ENCODE results near the gene WDR86.

Gene WDR86

DNA sequence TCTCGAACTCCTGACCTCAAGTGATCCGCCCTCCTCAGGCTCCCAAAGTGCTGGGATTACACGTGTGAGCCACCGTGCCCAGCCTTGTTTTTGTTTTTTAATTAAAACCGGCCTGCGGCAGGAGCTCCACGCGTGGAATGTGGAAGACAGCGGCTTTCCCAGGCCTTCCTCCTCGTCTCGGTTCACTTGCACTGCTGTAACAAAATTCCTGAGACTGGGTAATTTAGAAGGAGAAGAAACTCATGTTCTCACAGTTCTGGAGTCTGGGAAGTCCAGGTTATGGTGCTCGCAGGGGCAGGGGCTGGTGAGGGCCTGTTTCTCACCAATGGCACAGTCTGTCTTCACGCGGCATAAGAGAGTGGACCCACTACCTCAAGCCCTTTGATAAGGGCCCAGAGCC lies 44.5 kb upstream of the WDR86 start:
- H3F3A ChIP-seq (ENCODE audit: insufficient read depth, low read length), result no peaks in the 10 kb centered on the region
- no peaks in the 10 kb centered on the region for H3K36me3 ChIP-seq (ENCODE audit: insufficient read depth, low read length)
- H3K9ac ChIP-seq (ENCODE audit: low read length), result no peak overlapping the region
- 0 out of 2 replicates have a peak, but pooled peaks cover 4% of the 10 kb centered on the region for H3K9me3 ChIP-seq (ENCODE audit: low read length)
- no peak overlapping the region for H3K4me2 ChIP-seq (ENCODE audit: low read length)
- H3K4me3 ChIP-seq (ENCODE audit: low read depth, low read length, poor library complexity, severe bottlenecking), result no peak overlapping the region
- H3K27me3 ChIP-seq (ENCODE audit: insufficient read depth, low read length), result peaks cover 20% of the 10 kb centered on the region; the same call in 1 of the 2 replicates
- H3K4me1 ChIP-seq (ENCODE audit: insufficient read depth, low read length, severe bottlenecking), result no peaks in the 10 kb centered on the region
- H3K9me2 ChIP-seq (ENCODE audit: low read depth, low read length), result no peaks in the 10 kb centered on the region
- H4K20me1 ChIP-seq (ENCODE audit: insufficient read depth, low read length), result no peaks in the 10 kb centered on the region
- H3K27ac ChIP-seq (ENCODE audit: low read depth, low read length, poor library complexity, severe bottlenecking), result no peak overlapping the region
- TF ChIP-seq, protein P1, sequence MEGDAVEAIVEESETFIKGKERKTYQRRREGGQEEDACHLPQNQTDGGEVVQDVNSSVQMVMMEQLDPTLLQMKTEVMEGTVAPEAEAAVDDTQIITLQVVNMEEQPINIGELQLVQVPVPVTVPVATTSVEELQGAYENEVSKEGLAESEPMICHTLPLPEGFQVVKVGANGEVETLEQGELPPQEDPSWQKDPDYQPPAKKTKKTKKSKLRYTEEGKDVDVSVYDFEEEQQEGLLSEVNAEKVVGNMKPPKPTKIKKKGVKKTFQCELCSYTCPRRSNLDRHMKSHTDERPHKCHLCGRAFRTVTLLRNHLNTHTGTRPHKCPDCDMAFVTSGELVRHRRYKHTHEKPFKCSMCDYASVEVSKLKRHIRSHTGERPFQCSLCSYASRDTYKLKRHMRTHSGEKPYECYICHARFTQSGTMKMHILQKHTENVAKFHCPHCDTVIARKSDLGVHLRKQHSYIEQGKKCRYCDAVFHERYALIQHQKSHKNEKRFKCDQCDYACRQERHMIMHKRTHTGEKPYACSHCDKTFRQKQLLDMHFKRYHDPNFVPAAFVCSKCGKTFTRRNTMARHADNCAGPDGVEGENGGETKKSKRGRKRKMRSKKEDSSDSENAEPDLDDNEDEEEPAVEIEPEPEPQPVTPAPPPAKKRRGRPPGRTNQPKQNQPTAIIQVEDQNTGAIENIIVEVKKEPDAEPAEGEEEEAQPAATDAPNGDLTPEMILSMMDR (IDR thresholded peaks at IDR 0.05; ENCODE audit: low read length), result no peak
- TF ChIP-seq EZH2 (IDR thresholded peaks at IDR 0.05; ENCODE audit: borderline replicate concordance, low read length), result no peak
- H2AFZ ChIP-seq (ENCODE audit: low read length), result no peak overlapping the region
- no peaks in the 10 kb centered on the region for H3K79me2 ChIP-seq (ENCODE audit: insufficient read depth, low read length)

DNA sequence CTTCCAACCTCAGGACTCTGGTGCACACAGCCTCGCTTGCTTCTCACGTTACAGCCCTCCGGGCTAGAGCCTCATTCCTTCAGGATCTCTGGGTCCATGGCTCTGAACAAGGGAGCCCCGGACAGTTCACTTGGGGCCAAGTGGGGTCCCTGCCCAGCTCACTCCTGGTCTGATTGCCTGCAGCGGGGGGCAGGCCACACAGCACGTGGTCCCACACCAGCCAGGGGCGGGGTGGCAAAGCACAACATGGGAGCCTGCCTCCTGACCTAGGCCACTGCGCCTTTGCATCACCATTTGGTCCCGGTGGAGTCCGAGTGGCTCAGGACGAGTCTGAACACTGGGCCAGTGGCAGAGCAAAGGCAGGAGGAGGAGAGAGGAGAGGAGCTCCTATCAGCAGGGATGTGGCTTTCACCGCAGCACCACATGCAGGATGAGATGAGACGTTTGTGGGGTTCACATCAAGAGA lies 43.5 kb upstream of the WDR86 start:
- Histone ChIP-seq H3K27ac (ENCODE audit: low read depth, low read length, poor library complexity, severe bottlenecking) (no peak overlapping the region), H3K9me2 (ENCODE audit: low read depth, low read length) (no peaks in the 10 kb centered on the region), H3K79me2 (ENCODE audit: insufficient read depth, low read length) (no peaks in the 10 kb centered on the region), H3K4me1 (ENCODE audit: insufficient read depth, low read length, severe bottlenecking) (peaks cover 3% of the 10 kb centered on the region), H4K20me1 (ENCODE audit: insufficient read depth, low read length) (no peaks in the 10 kb centered on the region), H3K36me3 (ENCODE audit: insufficient read depth, low read length) (no peaks in the 10 kb centered on the region), H3K27me3 (ENCODE audit: insufficient read depth, low read length) (peaks cover 22% of the 10 kb centered on the region; the same call in 1 of the 2 replicates), H3K4me2 (ENCODE audit: low read length) (no peak overlapping the region), H3K9me3 (ENCODE audit: low read length) (0 out of 2 replicates have a peak, but pooled peaks cover 4% of the 10 kb centered on the region), H3F3A (ENCODE audit: insufficient read depth, low read length) (no peaks in the 10 kb centered on the region), H3K4me3 (ENCODE audit: low read depth, low read length, poor library complexity, severe bottlenecking) (no peak overlapping the region), H2AFZ (ENCODE audit: low read length) (no peak overlapping the region), H3K9ac (ENCODE audit: low read length) (no peak overlapping the region)
- no peak for TF ChIP-seq EZH2 (IDR thresholded peaks at IDR 0.05; ENCODE audit: borderline replicate concordance, low read length)
- TF ChIP-seq, protein P1 (IDR thresholded peaks at IDR 0.05; ENCODE audit: low read length), result no peak

DNA sequence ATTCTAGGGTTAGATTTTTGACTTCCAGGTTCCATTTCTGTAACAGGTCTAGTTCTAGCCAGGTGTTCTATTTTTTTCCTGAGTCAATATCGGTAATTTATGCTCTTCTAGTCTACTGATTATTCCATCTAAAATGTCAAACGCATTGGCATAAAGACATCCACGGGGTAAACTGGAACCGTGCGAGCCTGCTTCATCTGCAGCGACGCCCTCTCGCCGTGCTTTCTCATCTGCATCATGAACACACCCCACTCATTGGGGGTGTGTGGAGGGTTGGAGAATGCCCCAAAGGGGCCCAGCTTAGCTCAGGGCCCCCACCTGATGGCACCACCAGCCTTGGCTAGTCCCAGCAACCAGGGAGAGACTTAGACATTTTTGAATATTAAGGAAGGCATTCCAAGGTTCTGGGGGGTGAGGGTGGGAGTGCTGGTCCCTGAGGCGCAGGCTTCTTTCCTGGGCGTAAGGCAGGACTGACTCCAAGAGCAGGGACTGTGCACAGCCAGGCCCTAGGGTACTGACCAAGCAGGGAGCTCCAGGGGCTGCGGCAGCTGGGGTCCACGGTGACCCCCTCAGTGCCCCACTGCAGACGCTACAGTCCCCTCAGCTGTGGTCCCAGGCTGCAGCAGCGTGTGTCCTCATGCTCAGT lies 43.0 kb upstream of the WDR86 start:
- H3F3A ChIP-seq (ENCODE audit: insufficient read depth, low read length), result no peaks in the 10 kb centered on the region
- H3K27me3 ChIP-seq (ENCODE audit: insufficient read depth, low read length), result peaks cover 20% of the 10 kb centered on the region; the same call in 1 of the 2 replicates
- H3K27ac ChIP-seq (ENCODE audit: low read depth, low read length, poor library complexity, severe bottlenecking), result no peak overlapping the region
- H3K9me2 ChIP-seq (ENCODE audit: low read depth, low read length), result no peaks in the 10 kb centered on the region
- H3K4me1 ChIP-seq (ENCODE audit: insufficient read depth, low read length, severe bottlenecking), result peaks cover 7% of the 10 kb centered on the region
- H3K4me2 ChIP-seq (ENCODE audit: low read length), result no peak overlapping the region
- no peak overlapping the region for H3K9ac ChIP-seq (ENCODE audit: low read length)
- no peak overlapping the region for H3K4me3 ChIP-seq (ENCODE audit: low read depth, low read length, poor library complexity, severe bottlenecking)
- H4K20me1 ChIP-seq (ENCODE audit: insufficient read depth, low read length), result no peaks in the 10 kb centered on the region
- no peak overlapping the region for H2AFZ ChIP-seq (ENCODE audit: low read length)
- no peaks in the 10 kb centered on the region for H3K79me2 ChIP-seq (ENCODE audit: insufficient read depth, low read length)
- TF ChIP-seq, protein P1 (IDR thresholded peaks at IDR 0.05; ENCODE audit: low read length), result no peak
- TF ChIP-seq EZH2 (IDR thresholded peaks at IDR 0.05; ENCODE audit: borderline replicate concordance, low read length), result no peak
- 0 out of 2 replicates have a peak, but pooled peaks cover 3% of the 10 kb centered on the region for H3K9me3 ChIP-seq (ENCODE audit: low read length)
- H3K36me3 ChIP-seq (ENCODE audit: insufficient read depth, low read length), result no peaks in the 10 kb centered on the region
